ENCODE measurements around the gene PRKCZ. TPM values are rescaled to one million over a fixed set of nuclear protein-coding genes. Genes with fewer than 3 reads are reported as not detected.

PRKCZ gene
- polyA plus RNA-seq, 2 donors = 21.2 to 34.3 TPM

- Histone ChIP-seq H3K9me3 (ENCODE audit: control insufficient read depth in 2 of 2, insufficient read depth in 1 of 2, low read depth in 1 of 2, low read length in 1 of 2) (no peaks in the 10 kb centered on the region), H3K36me3 (ENCODE audit: control insufficient read depth in 2 of 2, insufficient read depth in 2 of 2, low read length in 1 of 2) (no peaks in the 10 kb centered on the region), H3K4me3 (ENCODE audit: low read depth in 1 of 2, low read length in 2 of 2) (no peak overlapping the region), H3K27me3 (ENCODE audit: control insufficient read depth in 1 of 2, insufficient read depth in 2 of 2, low read length in 2 of 2) (no peaks in the 10 kb centered on the region), H3K27ac (ENCODE audit: low read depth in 2 of 2, low read length in 1 of 2) (no peak overlapping the region), H3K4me1 (ENCODE audit: control insufficient read depth in 2 of 2, insufficient read depth in 2 of 2, low read length in 1 of 2) (no peaks in the 10 kb centered on the region)
- 56 to 62% methylated on average over 14 of the region's 14 CpGs for WGBS, 2 donors
These were observed 17.5 kb upstream of the PRKCZ start for GRCh38 chr1:2032737-2033136.

GRCh38 chr1:2033165-2033564, 17.0 kb upstream of the PRKCZ start:
- Histone ChIP-seq H3K27me3 (ENCODE audit: control insufficient read depth in 1 of 2, insufficient read depth in 2 of 2, low read length in 2 of 2) (no peaks in the 10 kb centered on the region), H3K36me3 (ENCODE audit: control insufficient read depth in 2 of 2, insufficient read depth in 2 of 2, low read length in 1 of 2) (no peaks in the 10 kb centered on the region), H3K27ac (ENCODE audit: low read depth in 2 of 2, low read length in 1 of 2) (no peak overlapping the region), H3K4me3 (ENCODE audit: low read depth in 1 of 2, low read length in 2 of 2) (no peak overlapping the region), H3K4me1 (ENCODE audit: control insufficient read depth in 2 of 2, insufficient read depth in 2 of 2, low read length in 1 of 2) (no peaks in the 10 kb centered on the region), H3K9me3 (ENCODE audit: control insufficient read depth in 2 of 2, insufficient read depth in 1 of 2, low read depth in 1 of 2, low read length in 1 of 2) (no peaks in the 10 kb centered on the region)
- 70 to 72% methylated on average over 13 of the region's 13 CpGs for WGBS, 2 donors

GRCh38 chr1:2036287-2036686, 13.9 kb upstream of the PRKCZ start:
- Histone ChIP-seq H3K4me1 (ENCODE audit: control insufficient read depth in 2 of 2, insufficient read depth in 2 of 2, low read length in 1 of 2) (no peaks in the 10 kb centered on the region), H3K27me3 (ENCODE audit: control insufficient read depth in 1 of 2, insufficient read depth in 2 of 2, low read length in 2 of 2) (no peaks in the 10 kb centered on the region), H3K4me3 (ENCODE audit: low read depth in 1 of 2, low read length in 2 of 2) (no peak overlapping the region), H3K27ac (ENCODE audit: low read depth in 2 of 2, low read length in 1 of 2) (no peak overlapping the region), H3K36me3 (ENCODE audit: control insufficient read depth in 2 of 2, insufficient read depth in 2 of 2, low read length in 1 of 2) (no peaks in the 10 kb centered on the region), H3K9me3 (ENCODE audit: control insufficient read depth in 2 of 2, insufficient read depth in 1 of 2, low read depth in 1 of 2, low read length in 1 of 2) (no peaks in the 10 kb centered on the region)
- 81 to 89% methylated on average over 15 of the region's 15 CpGs for WGBS, 2 donors

GRCh38 chr1:2037314-2037979, 12.8 kb upstream of the PRKCZ start:
- H3K36me3 ChIP-seq (ENCODE audit: control insufficient read depth in 2 of 2, insufficient read depth in 2 of 2, low read length in 1 of 2) = no peaks in the 10 kb centered on the region
- H3K4me3 ChIP-seq (ENCODE audit: low read depth in 1 of 2, low read length in 2 of 2) = no peak overlapping the region
- no peaks in the 10 kb centered on the region for H3K27me3 ChIP-seq (ENCODE audit: control insufficient read depth in 1 of 2, insufficient read depth in 2 of 2, low read length in 2 of 2)
- no peak overlapping the region for H3K27ac ChIP-seq (ENCODE audit: low read depth in 2 of 2, low read length in 1 of 2)
- H3K4me1 ChIP-seq (ENCODE audit: control insufficient read depth in 2 of 2, insufficient read depth in 2 of 2, low read length in 1 of 2) = no peaks in the 10 kb centered on the region
- no peaks in the 10 kb centered on the region for H3K9me3 ChIP-seq (ENCODE audit: control insufficient read depth in 2 of 2, insufficient read depth in 1 of 2, low read depth in 1 of 2, low read length in 1 of 2)
- 80 to 85% methylated on average over 18 of the region's 18 CpGs for WGBS, 2 donors

GRCh38 chr1:2038229-2038628, 12.0 kb upstream of the PRKCZ start:
- no peak overlapping the region for H3K4me3 ChIP-seq (ENCODE audit: low read depth in 1 of 2, low read length in 2 of 2)
- no peaks in the 10 kb centered on the region for H3K36me3 ChIP-seq (ENCODE audit: control insufficient read depth in 2 of 2, insufficient read depth in 2 of 2, low read length in 1 of 2)
- H3K27ac ChIP-seq (ENCODE audit: low read depth in 2 of 2, low read length in 1 of 2) = no peak overlapping the region
- no peaks in the 10 kb centered on the region for H3K4me1 ChIP-seq (ENCODE audit: control insufficient read depth in 2 of 2, insufficient read depth in 2 of 2, low read length in 1 of 2)
- WGBS, 2 donors = 91 to 92% methylated on average over 8 of the region's 8 CpGs
- H3K27me3 ChIP-seq (ENCODE audit: control insufficient read depth in 1 of 2, insufficient read depth in 2 of 2, low read length in 2 of 2) = no peaks in the 10 kb centered on the region
- no peaks in the 10 kb centered on the region for H3K9me3 ChIP-seq (ENCODE audit: control insufficient read depth in 2 of 2, insufficient read depth in 1 of 2, low read depth in 1 of 2, low read length in 1 of 2)

- Histone ChIP-seq H3K9me3 (ENCODE audit: control insufficient read depth in 2 of 2, insufficient read depth in 1 of 2, low read depth in 1 of 2, low read length in 1 of 2) (no peaks in the 10 kb centered on the region), H3K36me3 (ENCODE audit: control insufficient read depth in 2 of 2, insufficient read depth in 2 of 2, low read length in 1 of 2) (no peaks in the 10 kb centered on the region), H3K27me3 (ENCODE audit: control insufficient read depth in 1 of 2, insufficient read depth in 2 of 2, low read length in 2 of 2) (no peaks in the 10 kb centered on the region), H3K4me1 (ENCODE audit: control insufficient read depth in 2 of 2, insufficient read depth in 2 of 2, low read length in 1 of 2) (no peaks in the 10 kb centered on the region), H3K4me3 (ENCODE audit: low read depth in 1 of 2, low read length in 2 of 2) (no peak overlapping the region), H3K27ac (ENCODE audit: low read depth in 2 of 2, low read length in 1 of 2) (no peak overlapping the region)
- WGBS, 2 donors = 78 to 82% methylated on average over 8 of the region's 8 CpGs
These were observed 11.0 kb upstream of the PRKCZ start for GRCh38 chr1:2039251-2039650.

- no peaks in the 10 kb centered on the region for H3K9me3 ChIP-seq (ENCODE audit: control insufficient read depth in 2 of 2, insufficient read depth in 1 of 2, low read depth in 1 of 2, low read length in 1 of 2)
- no peak overlapping the region for H3K27ac ChIP-seq (ENCODE audit: low read depth in 2 of 2, low read length in 1 of 2)
- no peaks in the 10 kb centered on the region for H3K36me3 ChIP-seq (ENCODE audit: control insufficient read depth in 2 of 2, insufficient read depth in 2 of 2, low read length in 1 of 2)
- WGBS, 2 donors = 76 to 81% methylated on average over 15 of the region's 15 CpGs
- peaks cover 0 to 8% of the 10 kb centered on the region in 2 donors for H3K4me1 ChIP-seq (ENCODE audit: control insufficient read depth in 2 of 2, insufficient read depth in 2 of 2, low read length in 1 of 2)
- H3K27me3 ChIP-seq (ENCODE audit: control insufficient read depth in 1 of 2, insufficient read depth in 2 of 2, low read length in 2 of 2) = no peaks in the 10 kb centered on the region
- no peak overlapping the region for H3K4me3 ChIP-seq (ENCODE audit: low read depth in 1 of 2, low read length in 2 of 2)
These were observed 8.9 kb upstream of the PRKCZ start for GRCh38 chr1:2041305-2041704.

GRCh38 chr1:2041887-2042286, 8.3 kb upstream of the PRKCZ start:
- Histone ChIP-seq H3K27me3 (ENCODE audit: control insufficient read depth in 1 of 2, insufficient read depth in 2 of 2, low read length in 2 of 2) (no peaks in the 10 kb centered on the region), H3K4me1 (ENCODE audit: control insufficient read depth in 2 of 2, insufficient read depth in 2 of 2, low read length in 1 of 2) (peaks cover 0 to 8% of the 10 kb centered on the region in 2 donors), H3K27ac (ENCODE audit: low read depth in 2 of 2, low read length in 1 of 2) (no peak overlapping the region), H3K4me3 (ENCODE audit: low read depth in 1 of 2, low read length in 2 of 2) (no peak overlapping the region), H3K9me3 (ENCODE audit: control insufficient read depth in 2 of 2, insufficient read depth in 1 of 2, low read depth in 1 of 2, low read length in 1 of 2) (no peaks in the 10 kb centered on the region), H3K36me3 (ENCODE audit: control insufficient read depth in 2 of 2, insufficient read depth in 2 of 2, low read length in 1 of 2) (no peaks in the 10 kb centered on the region)
- 77 to 80% methylated on average over 4 of the region's 4 CpGs for WGBS, 2 donors

GRCh38 chr1:2042830-2043773, 7.1 kb upstream of the PRKCZ start:
- H3K36me3 ChIP-seq (ENCODE audit: control insufficient read depth in 2 of 2, insufficient read depth in 2 of 2, low read length in 1 of 2) = no peaks in the 10 kb centered on the region
- H3K4me3 ChIP-seq (ENCODE audit: low read depth in 1 of 2, low read length in 2 of 2) = no peak overlapping the region
- WGBS, 2 donors = 59 to 64% methylated on average over 37 to 41 of the region's 41 CpGs
- no peaks in the 10 kb centered on the region for H3K9me3 ChIP-seq (ENCODE audit: control insufficient read depth in 2 of 2, insufficient read depth in 1 of 2, low read depth in 1 of 2, low read length in 1 of 2)
- no peak overlapping the region for H3K27ac ChIP-seq (ENCODE audit: low read depth in 2 of 2, low read length in 1 of 2)
- no peaks in the 10 kb centered on the region for H3K27me3 ChIP-seq (ENCODE audit: control insufficient read depth in 1 of 2, insufficient read depth in 2 of 2, low read length in 2 of 2)
- H3K4me1 ChIP-seq (ENCODE audit: control insufficient read depth in 2 of 2, insufficient read depth in 2 of 2, low read length in 1 of 2) = peaks cover 0 to 8% of the 10 kb centered on the region in 2 donors

Measured in esophagus (tissue), 2 donors.